Measurements from ENCODE around the gene ELMO1. TPM values are rescaled to one million over a fixed set of nuclear protein-coding genes. Genes with fewer than 3 reads are reported as not detected.

ELMO1 gene
- total RNA-seq, 1 experiment from 2014 or later, result 7.8 TPM

DNA sequence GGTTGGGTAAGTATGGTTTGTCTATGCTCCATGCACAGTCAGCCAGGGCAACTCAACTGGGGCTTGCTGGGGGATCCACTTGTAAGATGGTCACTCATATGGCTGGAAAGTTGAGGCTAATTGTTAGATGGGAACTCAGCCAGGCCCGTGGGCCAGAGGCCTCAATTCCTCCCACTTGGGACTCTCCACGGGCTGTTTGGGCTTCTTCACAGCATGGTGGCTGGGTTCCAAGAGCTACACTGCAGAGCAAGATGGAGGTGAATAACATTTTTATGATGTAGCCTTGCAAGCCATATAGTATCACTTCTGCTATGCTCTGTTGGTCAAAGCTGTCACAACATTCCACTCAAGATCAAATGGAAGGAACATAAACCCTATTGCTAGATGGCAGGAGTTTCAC is 39.2 kb downstream of the ELMO1 start:
- Histone ChIP-seq H3K9ac (ENCODE audit: extremely low read depth, insufficient read length, low read length) (no peak overlapping the region), H2BK12ac (ENCODE audit: insufficient read length, low read depth, low read length) (no peak overlapping the region), H3K27ac (ENCODE audit: insufficient read length, low read depth, low read length) (no peak overlapping the region), H3K9me3 (ENCODE audit: control insufficient read depth, low read depth, low read length) (no peaks in the 10 kb centered on the region), H3K23me2 (ENCODE audit: insufficient read length, low read depth, low read length, poor library complexity, severe bottlenecking) (no peaks in the 10 kb centered on the region), H2BK120ac (ENCODE audit: low read depth, low read length, poor library complexity, severe bottlenecking) (no peak overlapping the region), H3K23ac (ENCODE audit: insufficient read length, low read depth, low read length) (no peak overlapping the region), H3K27me3 (ENCODE audit: insufficient read depth, low read length) (no peaks in the 10 kb centered on the region), H4K8ac (replicated peaks; ENCODE audit: insufficient read length, low read depth, low read length) (no peak overlapping the region), H3K14ac (ENCODE audit: insufficient read depth, low read length) (no peak overlapping the region), H2BK20ac (ENCODE audit: low read depth, low read length, poor library complexity, severe bottlenecking) (no peak overlapping the region), H3K79me1 (ENCODE audit: insufficient read depth, low read depth, low read length, poor library complexity, severe bottlenecking) (no peaks in the 10 kb centered on the region), H4K91ac (ENCODE audit: insufficient read length, low read depth, low read length) (no peak overlapping the region), H3K4ac (ENCODE audit: low read depth, low read length) (no peak overlapping the region), H3K56ac (ENCODE audit: insufficient read length, low read depth, low read length) (no peak overlapping the region), H3T11ph (ENCODE audit: low read length) (no peak overlapping the region), H4K5ac (ENCODE audit: insufficient read length, low read depth, low read length) (no peak overlapping the region), H2AFZ (ENCODE audit: low read length) (no peak overlapping the region), H3K4me1 (ENCODE audit: insufficient read depth, low read length) (no peaks in the 10 kb centered on the region), H3K18ac (ENCODE audit: insufficient read length, low read depth, low read length) (no peak overlapping the region), H2AK5ac (ENCODE audit: insufficient read length, low read length) (no peak overlapping the region), H2BK5ac (ENCODE audit: insufficient read length, low read length) (no peak overlapping the region), H3K4me2 (ENCODE audit: insufficient read depth, insufficient read length, low read length) (no peak overlapping the region), H4K20me1 (ENCODE audit: control insufficient read depth, insufficient read depth, insufficient read length) (no peaks in the 10 kb centered on the region), H2BK15ac (ENCODE audit: low read depth, low read length) (no peak overlapping the region), H3K79me2 (ENCODE audit: insufficient read depth, low read length) (no peaks in the 10 kb centered on the region)
- Mint-ChIP-seq H3K9me3 (peaks cover 3 to 5% of the 10 kb centered on the region in 2 experiments; a peak in 4 of 5 replicates), H3K27me3 (ENCODE audit: low read depth) (no peaks in the 10 kb centered on the region), H3K27ac (no peak overlapping the region), H3K4me1 (peaks cover 8 to 13% of the 10 kb centered on the region in 2 experiments), H3K36me3 (ENCODE audit: insufficient read depth in 1 of 3, low read depth in 3 of 3) (peaks cover 4 to 7% (median 4%) of the 10 kb centered on the region in 3 experiments; a peak in 4 of 7 replicates), H3K4me3 (no peak overlapping the region)
- DNase-seq, result no peak
- TF ChIP-seq, protein P1, sequence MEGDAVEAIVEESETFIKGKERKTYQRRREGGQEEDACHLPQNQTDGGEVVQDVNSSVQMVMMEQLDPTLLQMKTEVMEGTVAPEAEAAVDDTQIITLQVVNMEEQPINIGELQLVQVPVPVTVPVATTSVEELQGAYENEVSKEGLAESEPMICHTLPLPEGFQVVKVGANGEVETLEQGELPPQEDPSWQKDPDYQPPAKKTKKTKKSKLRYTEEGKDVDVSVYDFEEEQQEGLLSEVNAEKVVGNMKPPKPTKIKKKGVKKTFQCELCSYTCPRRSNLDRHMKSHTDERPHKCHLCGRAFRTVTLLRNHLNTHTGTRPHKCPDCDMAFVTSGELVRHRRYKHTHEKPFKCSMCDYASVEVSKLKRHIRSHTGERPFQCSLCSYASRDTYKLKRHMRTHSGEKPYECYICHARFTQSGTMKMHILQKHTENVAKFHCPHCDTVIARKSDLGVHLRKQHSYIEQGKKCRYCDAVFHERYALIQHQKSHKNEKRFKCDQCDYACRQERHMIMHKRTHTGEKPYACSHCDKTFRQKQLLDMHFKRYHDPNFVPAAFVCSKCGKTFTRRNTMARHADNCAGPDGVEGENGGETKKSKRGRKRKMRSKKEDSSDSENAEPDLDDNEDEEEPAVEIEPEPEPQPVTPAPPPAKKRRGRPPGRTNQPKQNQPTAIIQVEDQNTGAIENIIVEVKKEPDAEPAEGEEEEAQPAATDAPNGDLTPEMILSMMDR (conservative IDR thresholded peaks at IDR 0.05), result no peak
- WGBS (ENCODE audit: extremely low coverage, insufficient read length, low lambda C conversion rate), result no CpG with 5 or more reads among the region's 2 CpGs
